ENCODE data around the gene DBR1.

The DBR1 gene

GRCh38 chr3:138205527-138205926 is 30.8 kb upstream of the DBR1 start:
- H3K4me2 ChIP-seq (ENCODE audit: insufficient read depth, low read length): no peak overlapping the region
- no peak overlapping the region for H3K9ac ChIP-seq (ENCODE audit: low read depth, low read length)
- H2AFZ ChIP-seq (ENCODE audit: low read depth, low read length): no peak overlapping the region
- peaks cover 14% of the 10 kb centered on the region for H3K36me3 ChIP-seq (ENCODE audit: insufficient read depth, low read length)
- no peak for DNase-seq
- no peaks in the 10 kb centered on the region for H3K4me1 ChIP-seq (ENCODE audit: insufficient read depth, low read length)
- ATAC-seq (ENCODE audit: insufficient read depth, low read depth): no peak
- peaks cover 99% of the 10 kb centered on the region for H3K79me2 ChIP-seq (ENCODE audit: insufficient read depth, low read length)
- no peaks in the 10 kb centered on the region for H3K9me3 ChIP-seq (ENCODE audit: insufficient read depth, low read length, severe bottlenecking)
- no peaks in the 10 kb centered on the region for H3K27me3 ChIP-seq (ENCODE audit: insufficient read depth, low read length, poor library complexity)
- no peak overlapping the region for H3K27ac ChIP-seq (ENCODE audit: low read length)
- H3K4me3 ChIP-seq (ENCODE audit: low read depth in 1 of 2, low read length in 2 of 2): no peak overlapping the region
- peaks cover 84% of the 10 kb centered on the region for H4K20me1 ChIP-seq (ENCODE audit: insufficient read depth, low read length)
- TF ChIP-seq CTCF (IDR thresholded peaks at IDR 0.05; ENCODE audit: borderline replicate concordance, extremely low read depth, low read length, poor library complexity, severe bottlenecking) (no peak), EZH2 (IDR thresholded peaks at IDR 0.05; ENCODE audit: borderline replicate concordance, low read depth, low read length, severe bottlenecking) (no peak)

GRCh38 chr3:138203938-138204337 is 29.2 kb upstream of the DBR1 start:
- Histone ChIP-seq H3K27me3 (ENCODE audit: insufficient read depth, low read length, poor library complexity) (no peaks in the 10 kb centered on the region), H3K36me3 (ENCODE audit: insufficient read depth, low read length) (peaks cover 12% of the 10 kb centered on the region; the same call in 1 of the 2 replicates), H2AFZ (ENCODE audit: low read depth, low read length) (no peak overlapping the region), H3K9ac (ENCODE audit: low read depth, low read length) (no peak overlapping the region), H3K4me3 (ENCODE audit: low read depth in 1 of 2, low read length in 2 of 2) (no peak overlapping the region), H3K4me2 (ENCODE audit: insufficient read depth, low read length) (no peak overlapping the region), H3K4me1 (ENCODE audit: insufficient read depth, low read length) (no peaks in the 10 kb centered on the region), H3K9me3 (ENCODE audit: insufficient read depth, low read length, severe bottlenecking) (no peaks in the 10 kb centered on the region), H4K20me1 (ENCODE audit: insufficient read depth, low read length) (peaks cover 90% of the 10 kb centered on the region), H3K79me2 (ENCODE audit: insufficient read depth, low read length) (peaks cover 99% of the 10 kb centered on the region), H3K27ac (ENCODE audit: low read length) (no peak overlapping the region)
- TF ChIP-seq EZH2 (IDR thresholded peaks at IDR 0.05; ENCODE audit: borderline replicate concordance, low read depth, low read length, severe bottlenecking) (no peak), CTCF (IDR thresholded peaks at IDR 0.05; ENCODE audit: borderline replicate concordance, extremely low read depth, low read length, poor library complexity, severe bottlenecking) (no peak)
- ATAC-seq (ENCODE audit: insufficient read depth, low read depth) (no peak), DNase-seq (no peak)

GRCh38 chr3:138202945-138203701 is 28.4 kb upstream of the DBR1 start:
- peak; percentile 69; the same call in 2 of the 3 replicates for ATAC-seq (ENCODE audit: insufficient read depth, low read depth)
- no peak overlapping the region for H3K27ac ChIP-seq (ENCODE audit: low read length)
- DNase-seq: peak; percentile 18
- no peaks in the 10 kb centered on the region for H3K9me3 ChIP-seq (ENCODE audit: insufficient read depth, low read length, severe bottlenecking)
- no peaks in the 10 kb centered on the region for H3K4me1 ChIP-seq (ENCODE audit: insufficient read depth, low read length)
- no peak overlapping the region for H3K4me2 ChIP-seq (ENCODE audit: insufficient read depth, low read length)
- peaks cover 99% of the 10 kb centered on the region for H3K79me2 ChIP-seq (ENCODE audit: insufficient read depth, low read length)
- peaks cover 85% of the 10 kb centered on the region for H4K20me1 ChIP-seq (ENCODE audit: insufficient read depth, low read length)
- no peak for TF ChIP-seq CTCF (IDR thresholded peaks at IDR 0.05; ENCODE audit: borderline replicate concordance, extremely low read depth, low read length, poor library complexity, severe bottlenecking)
- no peak for TF ChIP-seq EZH2 (IDR thresholded peaks at IDR 0.05; ENCODE audit: borderline replicate concordance, low read depth, low read length, severe bottlenecking)
- H3K4me3 ChIP-seq (ENCODE audit: low read depth in 1 of 2, low read length in 2 of 2): no peak overlapping the region
- H3K9ac ChIP-seq (ENCODE audit: low read depth, low read length): no peak overlapping the region
- no peak overlapping the region for H2AFZ ChIP-seq (ENCODE audit: low read depth, low read length)
- no peaks in the 10 kb centered on the region for H3K27me3 ChIP-seq (ENCODE audit: insufficient read depth, low read length, poor library complexity)
- peaks cover 12% of the 10 kb centered on the region; the same call in 1 of the 2 replicates for H3K36me3 ChIP-seq (ENCODE audit: insufficient read depth, low read length)

All from DND-41 (cell line).